ENCODE results near the gene DRC7.
"Not testable (repeated sequence)": the region's sequence is repeated elsewhere in the genome, so short reads cannot be mapped to it uniquely, and the experiment has no call there.

GRCh38 chr16:57671451-57671850 lies 23.2 kb upstream of the DRC7 start:
- TF ChIP-seq CTCF, EZH2, EZH2phosphoT487 (IDR thresholded peaks at IDR 0.05): not testable (repeated sequence)

Measured in neural progenitor cell (in vitro differentiated cells).